K562 (cell line): ENCODE results near the gene PCBP2. TPM values are rescaled to one million over a fixed set of nuclear protein-coding genes. Genes with fewer than 3 reads are reported as not detected.

Experiments
- ATAC-seq: fragments of 200-7000 bp; cut with Tn5 transposase; 3 replicates; pipeline ENCODE4 v1.9.1; 2020; ENCODE audit warnings: moderate library complexity
- BruUV-seq: library from RNA; stranded (reverse); fragments of 400-500 nt; replicated peaks from 2 replicates; lab custom pipeline; 2021; lab: Mats Ljungman, UMichigan
- CTCF ChIA-PET: fragments of 300-600 bp; formaldehyde crosslinking; extraction: SDS; loops from one replicate; lab custom pipeline; 2021; ENCODE audit warnings: low intra/inter-chr PET ratio; lab: Yijun Ruan, JAX
- POLR2A ChIA-PET: fragments of 300-600, 350-650 bp; sonication (Branson Sonifier 250); formaldehyde crosslinking; extraction: SDS; loops from one replicate; lab custom pipeline; 2021; ENCODE audit warnings: antibody characterized with exemption, inconsistent platforms; lab: Yijun Ruan, JAX
- DNase-seq, 4 experiments: peaks; one replicate each; pipeline versions ENCODE4 v3.0.0 to v3.0.0-alpha.2; 2011 to 2018; ENCODE audit warnings: low spot score in 3 of 4, mixed read lengths in 3 of 4; ENCODE audit errors: extremely low read depth in 1 of 4
- FAIRE-seq: peaks from 2 replicates; lab custom pipeline; 2011; peaks lifted over from hg19 to GRCh38; lab: Jason Lieb, UNC
- H2AFZ ChIP-seq: 2 replicates; pipeline ENCODE4 v1.6.0; 2011; ENCODE audit warnings: low read depth, low read length, control low read depth, inconsistent platforms
- H3K27ac ChIP-seq: fragments of 200-600 bp; 3 replicates; pipeline ENCODE4 v1.8.0; 2011; ENCODE audit warnings: low read depth, mild to moderate bottlenecking, control low read depth, inconsistent platforms, low read length, moderate library complexity, mixed read lengths; ENCODE audit errors: extremely low read depth
- H3K27me3 ChIP-seq, 2 experiments: fragments of 300-600 bp in 1 of 2; 2 replicates in 1 of 2; 3 replicates in 1 of 2; pipeline versions ENCODE4 v1.6.0 to v1.8.0; 2011; ENCODE audit warnings: inconsistent platforms in 2 of 2, low read length in 2 of 2, mild to moderate bottlenecking in 1 of 2, mixed read lengths in 1 of 2, moderate library complexity in 1 of 2; ENCODE audit not compliant: control insufficient read depth in 2 of 2, insufficient read depth in 2 of 2
- H3K36me3 ChIP-seq: fragments of 300-600 bp; 3 replicates; pipeline ENCODE4 v1.8.0; 2011; ENCODE audit warnings: mild to moderate bottlenecking, low read length, inconsistent platforms; ENCODE audit not compliant: control insufficient read depth, insufficient read depth
- H3K4me1 ChIP-seq, 2 experiments: fragments of 200-600 bp in 1 of 2; replicated peaks in 1 of 2; 2 replicates in 1 of 2; 3 replicates in 1 of 2; pipeline versions ENCODE4 v1.5.1 to v1.8.0; 2011; ENCODE audit warnings: inconsistent platforms in 2 of 2, low read length in 2 of 2, mild to moderate bottlenecking in 1 of 2, mixed read lengths in 1 of 2, moderate library complexity in 1 of 2; ENCODE audit not compliant: control insufficient read depth in 2 of 2, insufficient read depth in 2 of 2
- H3K4me2 ChIP-seq: 2 replicates; pipeline ENCODE4 v1.6.1; 2011; ENCODE audit warnings: low read length, control low read depth, inconsistent platforms, mixed read lengths; ENCODE audit not compliant: insufficient read depth
- H3K4me3 ChIP-seq: fragments of 200-600 bp; sonication (generic), shearing (Covaris generic); 2 replicates; pipeline ENCODE4 v1.5.1; 2016; ENCODE audit warnings: control low read depth, inconsistent platforms
- H3K79me2 ChIP-seq: fragments of 200-600 bp; 3 replicates; pipeline ENCODE4 v1.8.0; 2011; ENCODE audit warnings: low read length, inconsistent platforms; ENCODE audit not compliant: control insufficient read depth, insufficient read depth
- H3K9ac ChIP-seq, 2 experiments: 2 replicates each; pipeline versions ENCODE4 v1.6.0 to v1.6.1; 2011; ENCODE audit warnings: low read depth in 2 of 2, low read length in 2 of 2, control low read depth in 1 of 2, inconsistent platforms in 1 of 2, mild to moderate bottlenecking in 1 of 2, mixed read lengths in 1 of 2; ENCODE audit not compliant: insufficient read depth in 1 of 2
- H3K9me1 ChIP-seq: one replicate; pipeline ENCODE4 v1.6.0; 2011; ENCODE audit warnings: inconsistent platforms, mild to moderate bottlenecking, low read length, moderate library complexity; ENCODE audit not compliant: control insufficient read depth, insufficient read depth
- H3K9me3 ChIP-seq: replicated peaks from 2 replicates; pipeline ENCODE4 v1.5.1; 2011; ENCODE audit warnings: low read depth, low read length, inconsistent platforms; ENCODE audit not compliant: control insufficient read depth, insufficient read depth
- H4K20me1 ChIP-seq: replicated peaks from 2 replicates; pipeline ENCODE4 v1.6.1; 2011; ENCODE audit warnings: low read length, inconsistent platforms, mixed read lengths; ENCODE audit not compliant: control insufficient read depth, insufficient read depth
- CEBPG ChIP-seq, 3 experiments: fragments of 200-800 bp in 1 of 3; sonication (Bioruptor generic) in 1 of 3; sonication (generic) in 1 of 3; formaldehyde crosslinking in 1 of 3; IDR thresholded peaks in 2 of 3; conservative IDR thresholded peaks in 1 of 3; 2 replicates each; pipeline versions ENCODE4 v1.6.1 to v1.8.0; 2016 to 2022; ENCODE audit warnings: missing compliant biosample characterization in 2 of 3, missing genetic modification characterization in 2 of 3, mild to moderate bottlenecking in 1 of 3, missing genetic modification reagents in 1 of 3
- CHD7 ChIP-seq: fragments of 200-600 bp; sonication (generic); IDR thresholded peaks from one replicate; pipeline ENCODE4 v1.6.1; 2012; ENCODE audit warnings: mild to moderate bottlenecking, low read depth, low read length, inconsistent platforms
- COPS2 ChIP-seq: fragments of 450-650 bp; conservative IDR thresholded peaks from 2 replicates; pipeline ENCODE4 v1.6.1; 2016; ENCODE audit warnings: mild to moderate bottlenecking, moderate library complexity
- MEF2A ChIP-seq: IDR thresholded peaks from 2 replicates; pipeline ENCODE4 v1.6.1; 2011; ENCODE audit warnings: low read depth, mild to moderate bottlenecking, low read length, moderate library complexity; ENCODE audit not compliant: control insufficient read depth
- RBM22 ChIP-seq: fragments of 200-400 bp; formaldehyde crosslinking; IDR thresholded peaks from 2 replicates; pipeline ENCODE4 v1.6.1; 2018; ENCODE audit warnings: low read length, low read depth; ENCODE audit not compliant: poor library complexity, severe bottlenecking
- ZFP36 ChIP-seq: fragments of 150-350 bp; IDR thresholded peaks from 2 replicates; pipeline ENCODE4 v1.6.1; 2018; ENCODE audit warnings: low read length, low read depth; ENCODE audit not compliant: partially characterized antibody
- ZNF740 ChIP-seq, 3 experiments: fragments of 200-800 bp in 1 of 3; sonication (Bioruptor generic) in 1 of 3; sonication (generic) in 1 of 3; formaldehyde crosslinking in 1 of 3; IDR thresholded peaks; 2 replicates each; pipeline versions ENCODE4 v1.6.1 to v1.8.0; 2016 to 2022; ENCODE audit warnings: mild to moderate bottlenecking in 2 of 3, missing compliant biosample characterization in 2 of 3, missing genetic modification characterization in 2 of 3, missing genetic modification reagents in 1 of 3
- WGBS: fragments of 100-300 bp; shearing (Covaris generic); methylation state at CpG from one replicate; pipeline ENCODE4 v1.1.6; 2016; ENCODE audit warnings: low coverage, mixed read lengths; ENCODE audit not compliant: insufficient coverage; ENCODE audit errors: missing lambda C conversion rate; 5-methylcytosine and 5-hydroxymethylcytosine counted together
- in situ Hi-C: fragments of 300-500 bp; cut with MboI; formaldehyde crosslinking; loops from 4 replicates; pipeline ENCODE4 v1.15.0; 2018; ENCODE audit warnings: inconsistent platforms, mixed read lengths
- intact Hi-C: fragments of 100-400 bp; cut with micrococcal nuclease; formaldehyde crosslinking; loops from 2 replicates; pipeline ENCODE4 v1.14.2; 2022
- polyA plus RNA-seq, 8 experiments: library from polyadenylated mRNA; depleted of rRNA in 4 of 8; stranded (reverse) in 5 of 8; unstranded in 3 of 8; fragments of >200 nt; fragmentation: Nextera tagmentation in 2 of 8; fragmentation: Illumina TruSeq in 1 of 8; extraction: Ambion mirVana in 2 of 8; extraction: Trizol in 1 of 8; gene quantifications; 2 replicates each; pipeline versions ENCODE4 v1.2.1 to v1.2.3, GENCODE V29; 2011 to 2014; ENCODE audit warnings: inconsistent platforms in 1 of 8, missing spikeins in 1 of 8
- total RNA-seq, 7 experiments: library from RNA; depleted of rRNA in 6 of 7; stranded (reverse); fragments of >200 nt in 6 of 7; fragmentation: Illumina TruSeq in 2 of 7; extraction: Trizol in 2 of 7; gene quantifications; 2 replicates each; pipeline versions ENCODE4 v1.2.1 to v1.2.3, GENCODE V29; 2011 to 2021; ENCODE audit warnings: low replicate concordance in 1 of 7

Gene PCBP2
- total and polyA plus RNA-seq, 9 of the 15 experiments (the other 6 are each of a cell fraction or from before 2014, with no cell fraction given), result 137 to 831 (median 328) TPM

GRCh38 chr12:53430116-53430515 lies 21.8 kb upstream of the PCBP2 start:
- H3K27ac ChIP-seq, result no peak overlapping the region
- H3K27me3 ChIP-seq, result no peaks in the 10 kb centered on the region
- in situ Hi-C loops (no loop called here), intact Hi-C loops (no loop called here)
- peaks cover 11 to 14% of the 10 kb centered on the region in 2 experiments; a peak in 4 of 5 replicates for H3K4me1 ChIP-seq
- ChIA-PET POLR2A (interaction anchor here (0.8 to 1.8 kb wide), 2 partner anchors 9 to 10 kb away, joined by 4 to 5 read pairs; no protein-coding TSS in a partner anchor), CTCF (no interaction called here)
- H2AFZ ChIP-seq, result no peak overlapping the region
- peaks cover 12% of the 10 kb centered on the region for H3K79me2 ChIP-seq
- no peaks in the 10 kb centered on the region for H3K9me3 ChIP-seq
- no peak for DNase-seq
- H3K9ac ChIP-seq, result peak overlapping the region in 1 of 2 experiments; percentile 55; a peak in 1 of 4 replicates
- H3K4me2 ChIP-seq, result no peak overlapping the region
- H3K36me3 ChIP-seq, result peaks cover 36% of the 10 kb centered on the region; the same call in 2 of the 3 replicates
- FAIRE-seq, result no peak
- ATAC-seq, result no peak
- H3K9me1 ChIP-seq, result no peaks in the 10 kb centered on the region
- H3K4me3 ChIP-seq, result no peak overlapping the region
- WGBS, result 50% methylated on average over 5 of the region's 5 CpGs
- no peaks in the 10 kb centered on the region for H4K20me1 ChIP-seq
- TF ChIP-seq ZNF740 (CRISPR knock-in tag; IDR thresholded peaks at IDR 0.05), result no peak
- no peak for TF ChIP-seq ZNF740 (tag; IDR thresholded peaks at IDR 0.05)
- TF ChIP-seq RBM22, result no peak
- TF ChIP-seq CEBPG (CRISPR knock-in tag; IDR thresholded peaks at IDR 0.05), result no peak
- no peak for TF ChIP-seq CEBPG (tag; conservative IDR thresholded peaks at IDR 0.05 in 1 of 2, IDR thresholded peaks at IDR 0.05 in 1 of 2)
- no peak for TF ChIP-seq ZFP36
- TF ChIP-seq CHD7, result no peak
- TF ChIP-seq MEF2A, result no peak
- no peak for TF ChIP-seq COPS2
- BruUV-seq, result no TSS peak
